ENCODE measurements around the gene NAPA.
A peak's percentile ranks its signal among the peaks of the same experiment; 100 is the strongest.

NAPA gene

DNA sequence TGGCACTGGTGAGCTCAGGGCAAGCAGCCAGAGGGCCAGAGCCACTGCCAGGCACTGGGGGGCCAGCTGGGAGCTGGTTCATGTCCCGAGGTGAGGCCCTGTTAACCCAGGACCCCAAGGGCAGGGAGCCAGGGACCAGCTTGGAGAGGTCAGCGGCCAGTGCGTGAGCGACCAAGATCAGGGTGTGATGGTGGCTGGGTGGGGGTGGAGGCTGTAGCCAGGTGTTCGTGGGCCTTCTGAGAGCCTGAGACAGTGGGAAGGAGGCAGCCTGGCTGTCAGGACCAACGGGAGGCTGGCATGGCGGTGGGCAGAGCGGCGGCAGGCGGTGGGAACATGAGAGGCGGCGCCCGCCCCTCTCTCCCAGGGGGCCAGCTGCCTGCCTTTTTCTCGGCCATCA, 22.7 kb downstream of the NAPA start:
- no peak overlapping the region for H3K27ac ChIP-seq (ENCODE audit: poor library complexity, severe bottlenecking)
- no peak overlapping the region for H3K4me3 ChIP-seq (ENCODE audit: severe bottlenecking)
- DNase-seq (ENCODE audit: low spot score) (peak; percentile 49), ATAC-seq (ENCODE audit: low read depth) (no peak)
- TF ChIP-seq, protein P1, sequence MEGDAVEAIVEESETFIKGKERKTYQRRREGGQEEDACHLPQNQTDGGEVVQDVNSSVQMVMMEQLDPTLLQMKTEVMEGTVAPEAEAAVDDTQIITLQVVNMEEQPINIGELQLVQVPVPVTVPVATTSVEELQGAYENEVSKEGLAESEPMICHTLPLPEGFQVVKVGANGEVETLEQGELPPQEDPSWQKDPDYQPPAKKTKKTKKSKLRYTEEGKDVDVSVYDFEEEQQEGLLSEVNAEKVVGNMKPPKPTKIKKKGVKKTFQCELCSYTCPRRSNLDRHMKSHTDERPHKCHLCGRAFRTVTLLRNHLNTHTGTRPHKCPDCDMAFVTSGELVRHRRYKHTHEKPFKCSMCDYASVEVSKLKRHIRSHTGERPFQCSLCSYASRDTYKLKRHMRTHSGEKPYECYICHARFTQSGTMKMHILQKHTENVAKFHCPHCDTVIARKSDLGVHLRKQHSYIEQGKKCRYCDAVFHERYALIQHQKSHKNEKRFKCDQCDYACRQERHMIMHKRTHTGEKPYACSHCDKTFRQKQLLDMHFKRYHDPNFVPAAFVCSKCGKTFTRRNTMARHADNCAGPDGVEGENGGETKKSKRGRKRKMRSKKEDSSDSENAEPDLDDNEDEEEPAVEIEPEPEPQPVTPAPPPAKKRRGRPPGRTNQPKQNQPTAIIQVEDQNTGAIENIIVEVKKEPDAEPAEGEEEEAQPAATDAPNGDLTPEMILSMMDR (IDR thresholded peaks at IDR 0.05; ENCODE audit: poor library complexity, severe bottlenecking) = no peak
- peaks cover 16% of the 10 kb centered on the region for H3K36me3 ChIP-seq (ENCODE audit: low read depth)
- H3K9me3 ChIP-seq (ENCODE audit: severe bottlenecking) = no peaks in the 10 kb centered on the region
- no peaks in the 10 kb centered on the region for H3K27me3 ChIP-seq (ENCODE audit: insufficient read depth, poor library complexity, severe bottlenecking)
- H3K4me1 ChIP-seq (ENCODE audit: insufficient read depth, poor library complexity, severe bottlenecking) = no peaks in the 10 kb centered on the region

DNA sequence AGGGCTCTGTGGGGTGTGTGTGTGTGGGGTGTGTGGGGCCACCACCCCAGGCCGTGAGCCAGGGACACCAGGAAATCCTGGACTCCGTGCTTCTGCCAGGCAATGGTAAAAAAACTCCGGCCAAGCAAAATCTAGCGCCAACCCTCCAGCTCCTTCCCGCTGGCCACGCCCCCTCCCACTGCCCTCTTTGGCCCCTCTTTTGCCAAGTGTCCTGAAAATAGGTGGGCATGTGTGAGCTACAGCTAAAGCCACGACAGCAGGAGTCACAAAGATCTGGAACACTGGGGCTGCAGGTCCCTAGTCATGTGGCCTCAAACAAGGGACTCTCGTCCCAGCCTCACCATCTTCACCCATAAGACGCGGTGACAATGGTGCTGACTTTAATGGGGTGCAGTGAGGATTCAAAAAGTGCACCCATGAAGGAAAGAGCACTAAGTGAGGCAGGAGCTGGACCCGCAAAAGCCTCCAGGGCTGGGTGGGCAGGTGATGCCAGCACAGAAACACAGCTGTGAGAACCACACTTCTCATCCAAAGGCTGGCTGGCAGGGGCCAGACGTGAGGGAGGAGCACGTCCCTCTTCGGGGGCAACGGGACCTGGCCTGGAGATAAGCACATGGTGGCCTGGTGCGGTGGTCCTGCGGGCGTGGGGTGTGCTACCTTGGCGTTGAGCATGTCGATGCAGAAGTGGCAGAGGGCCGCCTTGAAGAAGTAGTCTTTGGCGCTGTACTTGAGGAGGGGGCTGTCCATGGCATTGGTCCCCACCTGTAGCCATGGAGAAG, 23.3 kb downstream of the NAPA start:
- Histone ChIP-seq H3K4me3 (ENCODE audit: severe bottlenecking) (no peak overlapping the region), H3K4me1 (ENCODE audit: insufficient read depth, poor library complexity, severe bottlenecking) (no peaks in the 10 kb centered on the region), H3K27me3 (ENCODE audit: insufficient read depth, poor library complexity, severe bottlenecking) (no peaks in the 10 kb centered on the region), H3K9me3 (ENCODE audit: severe bottlenecking) (no peaks in the 10 kb centered on the region), H3K36me3 (ENCODE audit: low read depth) (peaks cover 16% of the 10 kb centered on the region), H3K27ac (ENCODE audit: poor library complexity, severe bottlenecking) (no peak overlapping the region)
- TF ChIP-seq, protein P1 (IDR thresholded peaks at IDR 0.05; ENCODE audit: poor library complexity, severe bottlenecking) = no peak
- ATAC-seq (ENCODE audit: low read depth) (no peak), DNase-seq (ENCODE audit: low spot score) (peak; percentile 44)

DNA sequence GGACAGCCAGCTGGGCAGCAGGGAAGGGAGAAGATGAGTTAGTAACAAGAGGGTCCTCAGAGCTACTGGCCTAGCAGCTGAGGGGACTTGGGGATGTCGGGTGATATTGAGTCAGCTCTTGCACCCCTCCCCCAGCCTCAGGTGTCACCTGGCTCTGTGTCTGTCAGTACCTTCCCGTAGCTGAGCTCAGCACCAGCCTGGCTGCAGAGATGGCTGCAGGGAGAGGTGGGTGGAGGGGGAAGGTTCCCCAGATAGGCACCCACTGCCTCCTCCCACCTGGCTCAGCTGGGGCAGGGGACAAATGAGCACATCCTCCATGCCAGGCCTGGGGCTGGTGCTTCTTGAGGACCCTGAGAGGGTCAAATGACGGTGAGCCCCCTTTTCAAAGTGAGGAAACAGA, 24.0 kb downstream of the NAPA start:
- Histone ChIP-seq H3K9me3 (ENCODE audit: severe bottlenecking) (no peaks in the 10 kb centered on the region), H3K4me3 (ENCODE audit: severe bottlenecking) (no peak overlapping the region), H3K4me1 (ENCODE audit: insufficient read depth, poor library complexity, severe bottlenecking) (no peaks in the 10 kb centered on the region), H3K36me3 (ENCODE audit: low read depth) (peaks cover 16% of the 10 kb centered on the region), H3K27me3 (ENCODE audit: insufficient read depth, poor library complexity, severe bottlenecking) (no peaks in the 10 kb centered on the region), H3K27ac (ENCODE audit: poor library complexity, severe bottlenecking) (no peak overlapping the region)
- TF ChIP-seq, protein P1 (IDR thresholded peaks at IDR 0.05; ENCODE audit: poor library complexity, severe bottlenecking) = no peak
- ATAC-seq (ENCODE audit: low read depth) = no peak
- DNase-seq (ENCODE audit: low spot score) = no peak

DNA sequence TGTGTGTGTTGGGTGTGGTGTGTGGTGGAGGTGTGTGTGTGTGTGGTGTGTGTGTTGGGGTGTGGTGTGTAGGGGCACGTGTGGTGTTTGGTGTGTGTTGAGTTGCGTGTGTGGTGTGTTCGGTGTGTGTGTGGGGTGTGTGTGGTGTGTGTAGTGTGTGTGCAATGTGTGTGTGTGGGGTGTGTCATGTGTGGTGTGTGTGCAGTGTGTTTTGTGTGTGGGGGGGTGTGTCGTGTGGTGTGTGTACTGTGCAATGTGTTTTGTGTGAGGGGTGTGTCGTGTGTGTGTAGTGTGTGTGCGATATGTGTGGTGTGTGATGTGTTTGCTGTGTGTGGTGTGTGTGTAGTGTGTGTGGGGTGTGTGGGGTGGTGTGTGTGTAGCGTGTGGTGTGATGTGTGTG, 24.8 kb downstream of the NAPA start:
- H3K27ac ChIP-seq (ENCODE audit: poor library complexity, severe bottlenecking) = no peak overlapping the region
- peaks cover 21% of the 10 kb centered on the region for H3K36me3 ChIP-seq (ENCODE audit: low read depth)
- H3K9me3 ChIP-seq (ENCODE audit: severe bottlenecking) = no peaks in the 10 kb centered on the region
- no peak for ATAC-seq (ENCODE audit: low read depth)
- H3K4me1 ChIP-seq (ENCODE audit: insufficient read depth, poor library complexity, severe bottlenecking) = no peaks in the 10 kb centered on the region
- TF ChIP-seq, protein P1 (IDR thresholded peaks at IDR 0.05; ENCODE audit: poor library complexity, severe bottlenecking) = no peak
- no peak overlapping the region for H3K4me3 ChIP-seq (ENCODE audit: severe bottlenecking)
- no peak for DNase-seq (ENCODE audit: low spot score)
- no peaks in the 10 kb centered on the region for H3K27me3 ChIP-seq (ENCODE audit: insufficient read depth, poor library complexity, severe bottlenecking)
